HepG2 (cell line): ENCODE measurements around the gene NSUN3.

ENCODE experiments used
- EZH2 ChIP-seq: conservative IDR thresholded peaks from 2 replicates; pipeline ENCODE4 v1.6.1; 2012; ENCODE audit warnings: mild to moderate bottlenecking, low read depth, low read length, moderate library complexity
- MAX ChIP-seq: IDR thresholded peaks from 2 replicates; pipeline ENCODE4 v1.6.1; 2012; ENCODE audit warnings: inconsistent platforms
- POLR2A ChIP-seq, 2 experiments: IDR thresholded peaks; 2 replicates each; pipeline ENCODE4 v1.6.1; 2011; ENCODE audit warnings: low read depth in 2 of 2, low read length in 2 of 2, mild to moderate bottlenecking in 1 of 2, moderate library complexity in 1 of 2; ENCODE audit not compliant: insufficient read depth in 1 of 2
- PRDM15 ChIP-seq: sonication (generic); formaldehyde crosslinking; IDR thresholded peaks from 2 replicates; pipeline ENCODE4 v1.4.0; 2020; ENCODE audit warnings: missing genetic modification reagents
- PTBP1 ChIP-seq: fragments of 200-400 bp; formaldehyde crosslinking; IDR thresholded peaks from 2 replicates; pipeline ENCODE4 v1.6.1; 2018; ENCODE audit warnings: low read length, low read depth; ENCODE audit not compliant: poor library complexity, severe bottlenecking
- REST ChIP-seq, 2 experiments: IDR thresholded peaks; 2 replicates each; pipeline ENCODE4 v1.6.1; 2011 to 2012; ENCODE audit warnings: low read length in 2 of 2, borderline replicate concordance in 1 of 2, low read depth in 1 of 2, mild to moderate bottlenecking in 1 of 2, moderate library complexity in 1 of 2

GRCh38 chr3:94110854-94111253 lies 48.0 kb downstream of the NSUN3 start:
- TF ChIP-seq REST (IDR thresholded peaks at IDR 0.05; ENCODE audit: borderline replicate concordance in 1 of 2, low read depth in 1 of 2, low read length in 2 of 2): no peak
- no peak for TF ChIP-seq POLR2A (IDR thresholded peaks at IDR 0.05; ENCODE audit: insufficient read depth in 1 of 2, low read depth in 2 of 2, low read length in 2 of 2)
- no peak for TF ChIP-seq PRDM15 (CRISPR knock-in tag)
- TF ChIP-seq PTBP1: no peak
- no peak for TF ChIP-seq EZH2
- no peak for TF ChIP-seq MAX
